ENCODE data around the gene SRSF9.

DNA sequence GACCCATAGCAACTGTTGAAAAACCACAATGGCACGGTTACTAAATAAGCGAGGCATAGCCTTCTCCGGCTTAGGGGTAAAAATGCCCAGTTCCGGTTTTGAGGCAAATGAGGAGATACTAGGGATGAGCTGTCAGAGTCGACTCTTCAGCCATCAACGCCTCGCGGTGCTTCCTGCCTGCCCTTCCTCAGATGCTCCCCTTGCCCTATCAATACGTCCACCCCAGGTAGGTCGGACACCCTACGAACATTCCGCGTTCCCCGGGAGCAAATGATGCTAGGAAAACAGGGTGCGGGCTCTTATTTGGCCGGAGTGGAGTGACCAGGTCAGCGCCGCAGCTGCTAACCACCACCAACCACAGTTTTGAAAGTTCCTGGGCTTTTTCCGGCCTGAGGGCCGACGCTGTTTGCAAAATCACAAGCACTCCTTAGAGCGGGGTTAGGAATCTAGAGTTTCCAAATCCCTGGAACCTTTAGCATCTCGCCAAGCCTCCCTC lies 1.2 kb downstream of the SRSF9 start:
- TF ChIP-seq, protein P1, sequence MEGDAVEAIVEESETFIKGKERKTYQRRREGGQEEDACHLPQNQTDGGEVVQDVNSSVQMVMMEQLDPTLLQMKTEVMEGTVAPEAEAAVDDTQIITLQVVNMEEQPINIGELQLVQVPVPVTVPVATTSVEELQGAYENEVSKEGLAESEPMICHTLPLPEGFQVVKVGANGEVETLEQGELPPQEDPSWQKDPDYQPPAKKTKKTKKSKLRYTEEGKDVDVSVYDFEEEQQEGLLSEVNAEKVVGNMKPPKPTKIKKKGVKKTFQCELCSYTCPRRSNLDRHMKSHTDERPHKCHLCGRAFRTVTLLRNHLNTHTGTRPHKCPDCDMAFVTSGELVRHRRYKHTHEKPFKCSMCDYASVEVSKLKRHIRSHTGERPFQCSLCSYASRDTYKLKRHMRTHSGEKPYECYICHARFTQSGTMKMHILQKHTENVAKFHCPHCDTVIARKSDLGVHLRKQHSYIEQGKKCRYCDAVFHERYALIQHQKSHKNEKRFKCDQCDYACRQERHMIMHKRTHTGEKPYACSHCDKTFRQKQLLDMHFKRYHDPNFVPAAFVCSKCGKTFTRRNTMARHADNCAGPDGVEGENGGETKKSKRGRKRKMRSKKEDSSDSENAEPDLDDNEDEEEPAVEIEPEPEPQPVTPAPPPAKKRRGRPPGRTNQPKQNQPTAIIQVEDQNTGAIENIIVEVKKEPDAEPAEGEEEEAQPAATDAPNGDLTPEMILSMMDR (IDR thresholded peaks at IDR 0.05; ENCODE audit: low read depth, low read length, poor library complexity, severe bottlenecking): no peak
- TF ChIP-seq EZH2phosphoT487 (IDR thresholded peaks at IDR 0.05; ENCODE audit: borderline replicate concordance, low read length): no peak

Data from DOHH2 (cell line).